HEK293T (cell line): ENCODE results near the gene FCN3.

Experiments used
- CTCF ChIA-PET: fragments of 350-600 bp; formaldehyde crosslinking; extraction: SDS; loops from one replicate; lab custom pipeline; 2021; ENCODE audit warnings: antibody characterized with exemption, inconsistent platforms; lab: Yijun Ruan, JAX
- POLR2A ChIA-PET: fragments of 350-600 bp; formaldehyde crosslinking; extraction: SDS; loops from one replicate; lab custom pipeline; 2020; ENCODE audit warnings: antibody characterized with exemption, inconsistent platforms; lab: Yijun Ruan, JAX
- DNase-seq: peaks from one replicate; pipeline ENCODE4 v3.0.0; 2012; ENCODE audit warnings: mixed read lengths; ENCODE audit errors: extremely low spot score
- ARNT ChIP-seq: fragments of 450-650 bp; IDR thresholded peaks from 2 replicates; pipeline ENCODE4 v1.6.1; 2017; ENCODE audit warnings: mild to moderate bottlenecking
- BHLHE40 ChIP-seq: fragments of 450-650 bp; IDR thresholded peaks from 2 replicates; pipeline ENCODE4 v1.6.1; 2016; ENCODE audit warnings: mild to moderate bottlenecking, moderate library complexity, borderline replicate concordance
- CTBP1 ChIP-seq: fragments of 450-650 bp; IDR thresholded peaks from 2 replicates; pipeline ENCODE4 v1.6.1; 2016; ENCODE audit warnings: borderline replicate concordance
- ELF4 ChIP-seq: fragments of 450-650 bp; IDR thresholded peaks from 2 replicates; pipeline ENCODE4 v1.6.1; 2017; ENCODE audit warnings: antibody characterized with exemption
- FOXA1 ChIP-seq: fragments of 450-650 bp; IDR thresholded peaks from 2 replicates; pipeline ENCODE4 v1.6.1; 2016; ENCODE audit warnings: mild to moderate bottlenecking
- FOXK2 ChIP-seq: fragments of 450-650 bp; IDR thresholded peaks from 2 replicates; pipeline ENCODE4 v1.6.1; 2016; ENCODE audit warnings: mild to moderate bottlenecking
- FOXM1 ChIP-seq: fragments of 450-650 bp; IDR thresholded peaks from 2 replicates; pipeline ENCODE4 v1.6.1; 2017; ENCODE audit warnings: mild to moderate bottlenecking, borderline replicate concordance
- HDGF ChIP-seq: fragments of 450-650 bp; IDR thresholded peaks from 2 replicates; pipeline ENCODE4 v1.6.1; 2017; ENCODE audit warnings: antibody characterized with exemption, borderline replicate concordance
- L3MBTL2 ChIP-seq: fragments of 450-650 bp; conservative IDR thresholded peaks from 2 replicates; pipeline ENCODE4 v1.6.1; 2016; ENCODE audit warnings: mild to moderate bottlenecking
- LEF1 ChIP-seq: fragments of 450-650 bp; IDR thresholded peaks from 2 replicates; pipeline ENCODE4 v1.6.1; 2017; ENCODE audit warnings: mild to moderate bottlenecking, borderline replicate concordance
- NFRKB ChIP-seq: fragments of 450-650 bp; IDR thresholded peaks from 2 replicates; pipeline ENCODE4 v1.6.1; 2016; ENCODE audit warnings: mild to moderate bottlenecking, moderate library complexity
- SP1 ChIP-seq: fragments of 450-650 bp; IDR thresholded peaks from 2 replicates; pipeline ENCODE4 v1.6.1; 2017
- SUZ12 ChIP-seq: fragments of 450-650 bp; IDR thresholded peaks from 2 replicates; pipeline ENCODE4 v1.6.1; 2016; ENCODE audit warnings: mild to moderate bottlenecking
- TARDBP ChIP-seq: fragments of 450-650 bp; IDR thresholded peaks from 2 replicates; pipeline ENCODE4 v1.6.1; 2016
- ZNF384 ChIP-seq: fragments of 450-650 bp; IDR thresholded peaks from 2 replicates; pipeline ENCODE4 v1.6.1; 2016
- TF ChIP-seq, protein P1 (sequence below): fragments of 450-650 bp; IDR thresholded peaks from 2 replicates; pipeline ENCODE4 v1.6.1; 2016

FCN3 gene

DNA sequence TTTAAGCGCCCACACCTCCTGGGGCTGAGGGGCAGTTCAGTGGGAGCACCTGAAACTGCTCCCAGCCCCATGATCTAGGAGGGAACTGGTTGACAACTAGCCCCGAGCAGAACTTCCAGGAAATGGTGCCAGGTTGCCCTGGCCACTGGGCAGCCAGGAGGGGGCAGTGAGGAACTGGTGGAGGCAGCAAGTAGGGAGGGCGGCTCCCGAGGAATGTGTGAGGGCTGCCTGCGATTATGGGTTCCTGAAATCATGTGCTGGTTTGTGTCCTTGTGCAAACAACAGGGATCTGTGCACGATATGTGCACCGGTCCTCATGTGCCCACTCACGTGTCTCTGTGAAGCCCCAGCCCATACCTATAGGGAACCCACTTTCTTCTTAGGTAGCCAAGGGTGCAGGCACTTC is 27.7 kb upstream of the FCN3 start:
- ChIA-PET POLR2A (no interaction called here), CTCF (interaction anchor here (1.4 kb wide), 1 partner anchor 36 kb away, joined by 3 read pairs; the partner anchor contains the start of gene MAP3K6)

GRCh38 chr1:27400963-27401341 is 26.3 kb upstream of the FCN3 start:
- ChIA-PET CTCF (interaction anchor here (1.4 kb wide), 1 partner anchor 15 kb away, joined by 3 read pairs; no protein-coding TSS in a partner anchor), POLR2A (no interaction called here)
- no peak for DNase-seq
- TF ChIP-seq ELF4: no peak

More for the DNA sequence above, 27.7 kb upstream of the FCN3 start:
- TF ChIP-seq FOXA1 (no peak), BHLHE40 (no peak), TARDBP (no peak), SP1 (no peak), LEF1 (no peak), NFRKB (no peak), FOXK2 (no peak), HDGF (no peak), CTBP1 (no peak), FOXM1 (no peak), ZNF384 (no peak), ARNT (no peak), L3MBTL2 (no peak), ELF4 (no peak), SUZ12 (no peak)
- TF ChIP-seq, protein P1, sequence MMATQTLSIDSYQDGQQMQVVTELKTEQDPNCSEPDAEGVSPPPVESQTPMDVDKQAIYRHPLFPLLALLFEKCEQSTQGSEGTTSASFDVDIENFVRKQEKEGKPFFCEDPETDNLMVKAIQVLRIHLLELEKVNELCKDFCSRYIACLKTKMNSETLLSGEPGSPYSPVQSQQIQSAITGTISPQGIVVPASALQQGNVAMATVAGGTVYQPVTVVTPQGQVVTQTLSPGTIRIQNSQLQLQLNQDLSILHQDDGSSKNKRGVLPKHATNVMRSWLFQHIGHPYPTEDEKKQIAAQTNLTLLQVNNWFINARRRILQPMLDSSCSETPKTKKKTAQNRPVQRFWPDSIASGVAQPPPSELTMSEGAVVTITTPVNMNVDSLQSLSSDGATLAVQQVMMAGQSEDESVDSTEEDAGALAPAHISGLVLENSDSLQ: no peak
- no peak for DNase-seq

GRCh38 chr1:27400082-27400962 is 25.7 kb upstream of the FCN3 start:
- no peak for DNase-seq
- ChIA-PET CTCF (interaction anchor here (1.4 kb wide), 1 partner anchor 16 kb away, joined by 3 read pairs; no protein-coding TSS in a partner anchor), POLR2A (no interaction called here)
- no peak for TF ChIP-seq ELF4
- TF ChIP-seq TARDBP: no peak
- TF ChIP-seq L3MBTL2: no peak
- TF ChIP-seq BHLHE40: no peak
- TF ChIP-seq SP1: no peak
- TF ChIP-seq CTBP1: no peak

- ChIA-PET CTCF (no interaction called here), POLR2A (interaction anchor here (0.8 kb wide), 1 partner anchor 33 kb away, joined by 3 read pairs; the partner anchor contains the start of gene MAP3K6)
- TF ChIP-seq FOXA1: no peak
- no peak for TF ChIP-seq ZNF384
- TF ChIP-seq CTBP1: no peak
- no peak for TF ChIP-seq TARDBP
- no peak for TF ChIP-seq BHLHE40
- no peak for TF ChIP-seq SP1
- TF ChIP-seq HDGF: no peak
- no peak for TF ChIP-seq SUZ12
- TF ChIP-seq ARNT: no peak
- no peak for TF ChIP-seq ELF4
- no peak for TF ChIP-seq FOXK2
- TF ChIP-seq FOXM1: no peak
- TF ChIP-seq, protein P1: no peak
- TF ChIP-seq LEF1: no peak
- no peak for TF ChIP-seq L3MBTL2
- no peak for TF ChIP-seq NFRKB
- DNase-seq: no peak
Observed at GRCh38 chr1:27399251-27400025, 24.8 kb upstream of the FCN3 start.

DNA sequence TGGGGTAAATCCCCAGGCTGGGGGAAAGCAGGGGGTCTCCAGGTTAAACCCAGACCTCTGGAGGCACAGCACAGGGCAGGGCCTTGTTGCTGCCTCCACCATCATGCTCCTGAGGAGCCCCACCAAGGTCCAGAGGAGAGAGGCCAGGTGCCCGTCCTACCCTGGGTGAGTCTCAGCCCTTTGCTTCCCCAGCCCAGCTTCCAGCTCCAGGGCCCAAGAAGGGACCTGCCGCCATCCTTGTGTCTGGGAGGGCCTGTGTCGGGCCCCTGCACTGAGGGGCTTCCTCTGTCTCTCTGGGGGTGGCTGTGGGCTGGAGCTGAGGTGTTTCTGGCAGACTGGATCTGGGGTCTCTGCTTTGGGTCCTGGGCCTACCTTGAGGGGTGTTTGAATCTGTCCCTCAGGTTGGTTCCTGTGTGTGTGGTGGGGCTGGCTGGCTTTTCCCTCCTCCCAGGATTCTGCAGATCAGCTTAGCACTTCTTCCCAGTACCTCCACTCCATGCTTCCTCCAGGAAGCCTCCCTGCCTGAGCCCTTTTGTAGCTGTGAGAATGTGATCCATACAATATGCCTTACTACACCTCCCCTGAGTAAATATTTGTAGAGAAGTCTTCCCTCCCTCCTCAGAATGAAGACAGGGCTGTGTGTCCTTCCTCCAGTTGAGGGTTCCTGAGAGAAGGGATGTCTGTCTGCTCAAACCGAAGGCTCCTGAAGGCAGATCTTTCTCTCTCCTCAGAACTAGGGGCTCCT is 24.0 kb upstream of the FCN3 start:
- ChIA-PET CTCF (no interaction called here), POLR2A (interaction anchor here (0.8 kb wide), 1 partner anchor 32 kb away, joined by 3 read pairs; the partner anchor contains the start of gene MAP3K6)
- TF ChIP-seq, protein P1: no peak
- TF ChIP-seq TARDBP (no peak), FOXM1 (no peak), ELF4 (no peak), SP1 (no peak), BHLHE40 (no peak), LEF1 (no peak)
- DNase-seq: no peak
